GM19240 (cell line): ENCODE results near the gene TLE2.
A peak's percentile ranks its signal among the peaks of the same experiment; 100 is the strongest.

Experiments
- DNase-seq: peaks from one replicate; pipeline ENCODE4 v3.0.0; 2011; ENCODE audit warnings: low spot score; ENCODE audit not compliant: insufficient read length

Gene TLE2

DNA sequence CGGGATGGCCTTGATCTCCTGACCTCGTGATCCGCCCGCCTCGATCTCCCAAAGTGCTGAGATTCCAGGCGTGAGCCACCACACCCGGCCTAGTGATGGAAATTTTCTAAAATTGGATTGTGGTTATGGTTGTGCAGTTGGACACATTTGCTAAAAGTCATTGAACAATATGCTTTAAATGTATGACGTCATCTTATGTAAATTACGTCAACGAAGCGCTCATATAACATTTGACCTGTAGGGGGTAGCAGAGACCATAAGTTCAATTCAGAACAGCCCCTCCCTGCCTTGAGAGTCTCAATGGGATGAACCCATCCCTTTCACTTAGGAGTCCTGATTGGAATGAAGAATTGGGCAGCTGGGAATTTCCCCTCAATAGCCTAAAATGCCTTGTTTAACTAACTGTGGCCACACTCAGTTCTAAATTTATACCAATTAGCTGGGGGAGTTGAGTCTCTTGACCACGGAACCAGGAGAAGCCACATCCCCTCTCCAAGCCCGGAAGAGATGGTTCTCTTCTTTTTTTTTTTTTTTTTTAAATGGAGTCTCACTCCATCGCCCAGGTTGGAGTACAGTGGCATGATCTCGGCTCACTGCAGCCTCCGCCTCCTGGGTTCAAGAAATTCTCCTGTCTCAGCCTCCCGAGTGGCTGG, 66.9 kb downstream of the TLE2 start:
- DNase-seq: peak; percentile 39

GRCh38 chr19:2960120-2960519, 69.0 kb downstream of the TLE2 start:
- no peak for DNase-seq

- no peak for DNase-seq
Observed at GRCh38 chr19:2957160-2957559, 71.9 kb downstream of the TLE2 start.

DNA sequence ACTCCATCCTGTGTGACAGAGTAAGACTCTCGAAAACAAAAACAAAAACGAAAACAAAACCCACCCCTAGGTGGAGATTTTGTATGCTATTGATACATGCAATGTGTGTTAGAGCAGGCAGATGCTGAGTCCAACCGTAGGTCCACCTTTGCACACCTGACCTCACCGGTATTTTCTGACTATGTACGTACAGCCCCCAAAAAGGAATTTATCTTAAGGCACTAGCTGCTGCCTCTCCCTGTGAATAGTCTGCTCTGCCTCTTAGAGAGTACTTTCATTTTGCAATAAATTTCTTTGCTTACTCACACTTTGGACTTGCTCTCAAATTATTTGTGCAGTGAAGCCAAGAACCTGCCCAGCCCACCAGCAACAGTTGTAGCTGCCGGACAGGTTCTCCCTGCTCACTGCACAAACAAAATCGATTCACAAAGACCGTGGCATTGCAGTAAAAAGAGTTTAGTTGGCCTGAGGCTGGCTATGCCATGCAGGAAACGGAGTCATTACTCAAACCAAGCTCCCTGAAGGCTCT, 76.1 kb downstream of the TLE2 start:
- DNase-seq: no peak

DNA sequence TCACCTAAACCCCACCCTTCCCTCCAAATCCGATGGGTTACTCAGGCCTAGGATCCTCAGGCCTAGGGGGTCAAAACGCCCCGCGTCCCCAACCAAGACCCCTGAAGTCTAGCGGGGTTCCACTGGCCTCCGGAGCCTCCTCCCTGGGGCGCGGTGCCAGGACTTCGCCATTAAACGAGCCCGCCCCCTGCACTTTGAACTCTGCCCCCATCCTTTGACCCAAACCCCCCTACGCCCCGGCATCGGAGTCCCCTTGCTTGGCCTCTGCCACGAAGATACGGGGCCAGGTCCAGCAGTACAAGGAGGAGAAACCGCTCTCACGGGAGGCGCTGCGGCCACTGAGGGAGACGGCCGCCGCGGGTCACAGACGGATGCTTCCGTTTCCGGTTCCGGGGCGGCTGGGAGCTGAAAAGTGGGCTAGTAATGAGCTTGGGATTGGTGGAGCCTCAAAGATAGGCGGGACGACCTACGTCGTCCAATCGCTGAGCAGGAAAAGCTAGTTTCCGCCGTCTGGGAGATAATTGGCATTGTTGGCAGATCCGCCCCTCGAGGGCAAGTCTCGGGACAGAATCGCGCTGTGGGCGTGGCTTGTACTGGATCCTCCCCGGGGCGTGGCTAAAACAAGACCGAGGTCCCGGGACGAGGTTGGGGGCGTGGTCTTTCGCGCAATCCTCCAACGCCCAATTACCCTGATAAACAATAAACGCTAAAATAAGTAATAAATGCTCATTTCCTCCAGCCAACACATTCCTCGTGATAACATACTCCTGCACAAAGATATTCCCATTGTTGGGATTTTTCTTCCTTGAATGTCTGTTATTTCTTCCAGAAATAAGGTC, 78.6 kb downstream of the TLE2 start:
- peak; percentile 96 for DNase-seq

- no peak for DNase-seq
Observed at GRCh38 chr19:2949939-2950285, 79.2 kb downstream of the TLE2 start.
